K562 (cell line): ENCODE measurements around the gene NDUFV3. TPM values are rescaled to one million over a fixed set of nuclear protein-coding genes. Genes with fewer than 3 reads are reported as not detected.

Source experiments
- ATAC-seq: fragments of 200-7000 bp; cut with Tn5 transposase; 3 replicates; pipeline ENCODE4 v1.9.1; 2020; ENCODE audit warnings: moderate library complexity
- BruUV-seq: library from RNA; stranded (reverse); fragments of 400-500 nt; replicated peaks from 2 replicates; lab custom pipeline; 2021; lab: Mats Ljungman, UMichigan
- CTCF ChIA-PET: fragments of 300-600 bp; formaldehyde crosslinking; extraction: SDS; loops from one replicate; lab custom pipeline; 2021; ENCODE audit warnings: low intra/inter-chr PET ratio; lab: Yijun Ruan, JAX
- POLR2A ChIA-PET: fragments of 300-600, 350-650 bp; sonication (Branson Sonifier 250); formaldehyde crosslinking; extraction: SDS; loops from one replicate; lab custom pipeline; 2021; ENCODE audit warnings: antibody characterized with exemption, inconsistent platforms; lab: Yijun Ruan, JAX
- DNase-seq, 4 experiments: peaks; one replicate each; pipeline versions ENCODE4 v3.0.0 to v3.0.0-alpha.2; 2011 to 2018; ENCODE audit warnings: low spot score in 3 of 4, mixed read lengths in 3 of 4; ENCODE audit errors: extremely low read depth in 1 of 4
- FAIRE-seq: peaks from 2 replicates; lab custom pipeline; 2011; peaks lifted over from hg19 to GRCh38; lab: Jason Lieb, UNC
- H2AFZ ChIP-seq: 2 replicates; pipeline ENCODE4 v1.6.0; 2011; ENCODE audit warnings: low read depth, low read length, control low read depth, inconsistent platforms
- H3K27ac ChIP-seq: fragments of 200-600 bp; 3 replicates; pipeline ENCODE4 v1.8.0; 2011; ENCODE audit warnings: low read depth, mild to moderate bottlenecking, control low read depth, inconsistent platforms, low read length, moderate library complexity, mixed read lengths; ENCODE audit errors: extremely low read depth
- H3K27me3 ChIP-seq, 2 experiments: fragments of 300-600 bp in 1 of 2; 2 replicates in 1 of 2; 3 replicates in 1 of 2; pipeline versions ENCODE4 v1.6.0 to v1.8.0; 2011; ENCODE audit warnings: inconsistent platforms in 2 of 2, low read length in 2 of 2, mild to moderate bottlenecking in 1 of 2, mixed read lengths in 1 of 2, moderate library complexity in 1 of 2; ENCODE audit not compliant: control insufficient read depth in 2 of 2, insufficient read depth in 2 of 2
- H3K36me3 ChIP-seq: fragments of 300-600 bp; 3 replicates; pipeline ENCODE4 v1.8.0; 2011; ENCODE audit warnings: mild to moderate bottlenecking, low read length, inconsistent platforms; ENCODE audit not compliant: control insufficient read depth, insufficient read depth
- H3K4me1 ChIP-seq, 2 experiments: fragments of 200-600 bp in 1 of 2; replicated peaks in 1 of 2; 2 replicates in 1 of 2; 3 replicates in 1 of 2; pipeline versions ENCODE4 v1.5.1 to v1.8.0; 2011; ENCODE audit warnings: inconsistent platforms in 2 of 2, low read length in 2 of 2, mild to moderate bottlenecking in 1 of 2, mixed read lengths in 1 of 2, moderate library complexity in 1 of 2; ENCODE audit not compliant: control insufficient read depth in 2 of 2, insufficient read depth in 2 of 2
- H3K4me2 ChIP-seq: 2 replicates; pipeline ENCODE4 v1.6.1; 2011; ENCODE audit warnings: low read length, control low read depth, inconsistent platforms, mixed read lengths; ENCODE audit not compliant: insufficient read depth
- H3K4me3 ChIP-seq: fragments of 200-600 bp; sonication (generic), shearing (Covaris generic); 2 replicates; pipeline ENCODE4 v1.5.1; 2016; ENCODE audit warnings: control low read depth, inconsistent platforms
- H3K79me2 ChIP-seq: fragments of 200-600 bp; 3 replicates; pipeline ENCODE4 v1.8.0; 2011; ENCODE audit warnings: low read length, inconsistent platforms; ENCODE audit not compliant: control insufficient read depth, insufficient read depth
- H3K9ac ChIP-seq, 2 experiments: 2 replicates each; pipeline versions ENCODE4 v1.6.0 to v1.6.1; 2011; ENCODE audit warnings: low read depth in 2 of 2, low read length in 2 of 2, control low read depth in 1 of 2, inconsistent platforms in 1 of 2, mild to moderate bottlenecking in 1 of 2, mixed read lengths in 1 of 2; ENCODE audit not compliant: insufficient read depth in 1 of 2
- H3K9me1 ChIP-seq: one replicate; pipeline ENCODE4 v1.6.0; 2011; ENCODE audit warnings: inconsistent platforms, mild to moderate bottlenecking, low read length, moderate library complexity; ENCODE audit not compliant: control insufficient read depth, insufficient read depth
- H3K9me3 ChIP-seq: replicated peaks from 2 replicates; pipeline ENCODE4 v1.5.1; 2011; ENCODE audit warnings: low read depth, low read length, inconsistent platforms; ENCODE audit not compliant: control insufficient read depth, insufficient read depth
- H4K20me1 ChIP-seq: replicated peaks from 2 replicates; pipeline ENCODE4 v1.6.1; 2011; ENCODE audit warnings: low read length, inconsistent platforms, mixed read lengths; ENCODE audit not compliant: control insufficient read depth, insufficient read depth
- RBFOX2 ChIP-seq: fragments of 200-400 bp; formaldehyde crosslinking; IDR thresholded peaks from 2 replicates; pipeline ENCODE4 v1.6.1; 2017; ENCODE audit warnings: low read depth, mild to moderate bottlenecking, low read length, moderate library complexity
- WGBS: fragments of 100-300 bp; shearing (Covaris generic); methylation state at CpG from one replicate; pipeline ENCODE4 v1.1.6; 2016; ENCODE audit warnings: low coverage, mixed read lengths; ENCODE audit not compliant: insufficient coverage; ENCODE audit errors: missing lambda C conversion rate; 5-methylcytosine and 5-hydroxymethylcytosine counted together
- in situ Hi-C: fragments of 300-500 bp; cut with MboI; formaldehyde crosslinking; loops from 4 replicates; pipeline ENCODE4 v1.15.0; 2018; ENCODE audit warnings: inconsistent platforms, mixed read lengths
- intact Hi-C: fragments of 100-400 bp; cut with micrococcal nuclease; formaldehyde crosslinking; loops from 2 replicates; pipeline ENCODE4 v1.14.2; 2022
- polyA plus RNA-seq, 8 experiments: library from polyadenylated mRNA; depleted of rRNA in 4 of 8; stranded (reverse) in 5 of 8; unstranded in 3 of 8; fragments of >200 nt; fragmentation: Nextera tagmentation in 2 of 8; fragmentation: Illumina TruSeq in 1 of 8; extraction: Ambion mirVana in 2 of 8; extraction: Trizol in 1 of 8; gene quantifications; 2 replicates each; pipeline versions ENCODE4 v1.2.1 to v1.2.3, GENCODE V29; 2011 to 2014; ENCODE audit warnings: inconsistent platforms in 1 of 8, missing spikeins in 1 of 8
- total RNA-seq, 7 experiments: library from RNA; depleted of rRNA in 6 of 7; stranded (reverse); fragments of >200 nt in 6 of 7; fragmentation: Illumina TruSeq in 2 of 7; extraction: Trizol in 2 of 7; gene quantifications; 2 replicates each; pipeline versions ENCODE4 v1.2.1 to v1.2.3, GENCODE V29; 2011 to 2021; ENCODE audit warnings: low replicate concordance in 1 of 7
- TF ChIP-seq, protein P1 (sequence below), 2 experiments: fragments of 450-650 bp; IDR thresholded peaks; 2 replicates each; pipeline ENCODE4 v1.6.1; 2016; ENCODE audit warnings: mild to moderate bottlenecking in 2 of 2, borderline replicate concordance in 1 of 2, low read depth in 1 of 2, moderate library complexity in 1 of 2

The NDUFV3 gene
- total and polyA plus RNA-seq, 9 of the 15 experiments (the other 6 are each of a cell fraction or from before 2014, with no cell fraction given): 19.1 to 87.8 (median 74.3) TPM

DNA sequence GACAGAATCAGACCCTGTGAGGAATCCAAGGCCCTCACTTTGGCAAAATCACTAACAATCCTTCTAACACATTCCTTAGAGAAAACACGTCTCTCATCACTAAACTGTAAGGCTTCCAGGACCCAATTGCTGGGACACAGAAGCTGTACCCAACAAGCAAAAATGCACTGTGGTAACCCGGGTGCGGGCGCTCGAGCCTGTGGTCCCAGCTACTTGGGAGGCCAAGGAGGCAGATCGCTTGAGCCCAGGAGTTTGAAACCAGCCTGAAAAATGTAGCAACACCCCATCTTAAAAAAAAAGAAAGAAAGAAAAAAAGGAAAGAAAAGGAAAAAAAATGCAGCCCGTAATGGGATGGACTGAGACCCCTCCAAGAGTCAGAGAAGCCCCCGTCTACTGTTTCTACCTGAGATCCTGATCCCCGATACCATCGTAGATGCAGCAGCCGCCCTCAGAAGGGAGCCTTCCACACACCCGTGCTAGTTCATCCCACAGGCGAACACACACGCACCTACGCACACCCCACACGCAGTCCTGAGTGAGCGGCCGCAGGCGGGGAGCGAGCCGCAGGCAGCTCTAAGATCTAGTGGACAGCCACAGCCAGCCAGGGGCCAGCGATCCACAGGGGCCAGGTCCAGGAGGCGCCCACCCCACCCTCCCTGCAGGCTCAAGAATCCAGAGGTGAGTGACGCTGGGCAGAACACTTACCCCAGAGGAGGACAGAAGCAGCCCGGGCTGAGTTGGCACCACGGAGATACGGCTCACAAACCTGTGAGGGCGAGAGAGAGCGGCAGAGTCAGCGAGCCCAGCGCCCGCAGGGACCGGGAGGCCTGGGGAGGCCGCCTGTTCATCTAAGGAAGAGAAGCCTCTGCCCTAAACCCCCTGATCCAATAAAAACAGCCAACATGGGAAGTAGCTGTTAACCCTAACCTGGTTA is 33.9 kb upstream of the NDUFV3 start:
- in situ Hi-C loops: no loop called here
- ATAC-seq (no peak), FAIRE-seq (no peak)

More for the DNA sequence above, 33.9 kb upstream of the NDUFV3 start:
- no peaks in the 10 kb centered on the region for H3K27me3 ChIP-seq
- no peak overlapping the region for H3K27ac ChIP-seq
- H3K4me1 ChIP-seq: peaks cover 0 to 28% of the 10 kb centered on the region in 2 experiments; a peak in 1 of 5 replicates
- DNase-seq: no peak
- H3K79me2 ChIP-seq: peaks cover 61% of the 10 kb centered on the region
- TF ChIP-seq RBFOX2: peak; percentile 40; the same call in 1 of the 2 replicates
- TF ChIP-seq, protein P1, sequence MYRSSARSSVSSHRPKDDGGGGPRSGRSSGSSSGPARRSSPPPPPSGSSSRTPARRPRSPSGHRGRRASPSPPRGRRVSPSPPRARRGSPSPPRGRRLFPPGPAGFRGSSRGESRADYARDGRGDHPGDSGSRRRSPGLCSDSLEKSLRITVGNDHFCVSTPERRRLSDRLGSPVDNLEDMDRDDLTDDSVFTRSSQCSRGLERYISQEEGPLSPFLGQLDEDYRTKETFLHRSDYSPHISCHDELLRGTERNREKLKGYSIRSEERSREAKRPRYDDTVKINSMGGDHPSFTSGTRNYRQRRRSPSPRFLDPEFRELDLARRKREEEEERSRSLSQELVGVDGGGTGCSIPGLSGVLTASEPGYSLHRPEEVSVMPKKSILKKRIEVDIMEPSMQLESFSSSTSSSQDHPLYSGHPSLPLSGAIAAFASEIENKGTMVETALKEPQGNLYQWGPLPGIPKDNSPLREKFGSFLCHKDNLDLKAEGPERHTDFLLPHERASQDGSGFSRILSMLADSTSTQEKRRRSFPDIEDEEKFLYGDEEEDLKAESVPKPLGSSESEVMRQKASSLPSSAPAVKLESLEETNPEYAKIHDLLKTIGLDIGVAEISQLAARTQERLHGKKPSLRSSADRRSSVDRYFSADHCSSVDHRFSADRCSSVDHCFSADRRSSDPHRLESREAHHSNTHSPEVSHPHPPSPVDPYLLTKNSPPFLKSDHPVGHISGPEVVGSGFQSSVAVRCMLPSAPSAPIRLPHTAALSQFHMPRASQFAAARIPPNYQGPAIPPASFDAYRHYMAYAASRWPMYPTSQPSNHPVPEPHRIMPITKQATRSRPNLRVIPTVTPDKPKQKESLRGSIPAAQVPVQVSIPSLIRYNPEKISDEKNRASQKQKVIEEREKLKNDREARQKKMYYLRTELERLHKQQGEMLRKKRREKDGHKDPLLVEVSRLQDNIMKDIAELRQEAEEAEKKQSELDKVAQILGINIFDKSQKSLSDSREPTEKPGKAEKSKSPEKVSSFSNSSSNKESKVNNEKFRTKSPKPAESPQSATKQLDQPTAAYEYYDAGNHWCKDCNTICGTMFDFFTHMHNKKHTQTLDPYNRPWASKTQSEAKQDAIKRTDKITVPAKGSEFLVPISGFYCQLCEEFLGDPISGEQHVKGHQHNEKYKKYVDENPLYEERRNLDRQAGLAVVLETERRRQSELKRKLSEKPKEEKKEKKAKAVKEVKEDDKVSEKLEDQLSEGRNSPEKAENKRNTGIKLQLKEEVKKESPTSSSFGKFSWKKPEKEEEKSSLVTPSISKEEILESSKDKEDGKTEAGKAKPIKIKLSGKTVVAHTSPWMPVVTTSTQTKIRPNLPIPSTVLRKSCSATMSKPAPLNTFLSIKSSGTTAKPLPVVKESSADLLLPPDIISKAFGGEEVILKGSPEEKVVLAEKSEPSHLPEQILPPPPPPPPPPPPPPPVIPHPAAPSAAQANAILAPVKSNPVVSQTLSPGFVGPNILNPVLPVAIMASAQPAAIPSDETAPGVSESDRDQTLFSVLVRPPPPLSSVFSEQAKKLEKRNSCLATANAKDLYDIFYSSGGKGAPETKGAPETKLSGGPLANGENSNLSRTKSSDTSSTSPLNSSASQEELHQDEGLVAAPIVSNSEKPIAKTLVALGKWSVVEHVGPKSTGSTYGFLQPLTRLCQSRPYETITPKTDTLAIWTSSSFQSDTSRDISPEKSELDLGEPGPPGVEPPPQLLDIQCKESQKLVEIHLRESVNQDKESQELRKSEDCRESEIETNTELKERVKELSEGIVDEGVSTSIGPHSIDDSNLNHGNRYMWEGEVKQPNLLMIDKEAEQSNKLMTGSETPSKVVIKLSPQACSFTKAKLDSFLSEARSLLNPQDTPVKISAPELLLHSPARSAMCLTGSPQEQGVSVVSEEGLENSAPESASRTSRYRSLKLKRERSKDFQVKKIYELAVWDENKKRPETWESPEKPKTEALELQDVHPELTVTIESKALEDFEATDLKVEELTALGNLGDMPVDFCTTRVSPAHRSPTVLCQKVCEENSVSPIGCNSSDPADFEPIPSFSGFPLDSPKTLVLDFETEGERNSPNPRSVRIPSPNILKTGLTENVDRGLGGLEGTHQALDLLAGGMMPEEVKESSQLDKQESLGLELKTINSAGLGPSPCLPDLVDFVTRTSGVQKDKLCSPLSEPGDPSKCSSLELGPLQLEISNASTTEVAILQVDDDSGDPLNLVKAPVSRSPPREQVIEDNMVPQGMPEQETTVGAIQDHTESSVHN (IDR thresholded peaks at IDR 0.05; ENCODE audit: borderline replicate concordance in 1 of 2, low read depth in 1 of 2): no peak
- H3K9me3 ChIP-seq: no peaks in the 10 kb centered on the region
- H3K4me3 ChIP-seq: no peak overlapping the region
- H2AFZ ChIP-seq: no peak overlapping the region
- ChIA-PET POLR2A (no interaction called here), CTCF (interaction anchor here (0.6 kb wide), 1 partner anchor 1099 kb away, joined by 3 read pairs; no protein-coding TSS in a partner anchor)
- intact Hi-C loops: no loop called here
- H3K9ac ChIP-seq: no peak overlapping the region
- peaks cover 3% of the 10 kb centered on the region for H3K9me1 ChIP-seq
- H4K20me1 ChIP-seq: peaks cover 21% of the 10 kb centered on the region
- BruUV-seq: no TSS peak
- peaks cover 95% of the 10 kb centered on the region for H3K36me3 ChIP-seq
- no peak overlapping the region for H3K4me2 ChIP-seq
- 92% methylated on average over 28 of the region's 34 CpGs for WGBS
